ENCODE measurements around the gene GET4.
A peak's percentile ranks its signal among the peaks of the same experiment; 100 is the strongest.

GRCh38 chr7:873367-874002 is 2.9 kb upstream of the GET4 start:
- TF ChIP-seq CTCF (IDR thresholded peaks at IDR 0.05) = peak; percentile 100
- TF ChIP-seq ZFX (IDR thresholded peaks at IDR 0.05; ENCODE audit: borderline replicate concordance) = no peak

All from 22Rv1 (cell line).